ENCODE measurements around the gene MS4A7. TPM values are rescaled to one million over a fixed set of nuclear protein-coding genes. Genes with fewer than 3 reads are reported as not detected.

MS4A7 gene
- total RNA-seq, 1 donor from 2014 or later = not detected

Other genes with a start within 250 kb of the MS4A7 start
- 2.9 and 7.5 TPM in 2 replicates for gene MS4A6A, start 195.4 kb upstream of the MS4A7 start, total RNA-seq
- gene MS4A4E, start 135.4 kb upstream of the MS4A7 start, total RNA-seq = not detected in 2 replicates
- gene MS4A4A, start 97.9 kb upstream of the MS4A7 start, total RNA-seq = not detected in 2 replicates
- not detected in 2 replicates for gene MS4A6E, start 51.3 kb upstream of the MS4A7 start, total RNA-seq
- gene MS4A14, start 17.9 kb downstream of the MS4A7 start, total RNA-seq = not detected in 2 replicates
- gene MS4A5, start 51.0 kb downstream of the MS4A7 start, total RNA-seq = not detected in 2 replicates
- not detected in 2 replicates for gene MS4A1, start 77.3 kb downstream of the MS4A7 start, total RNA-seq
- not detected in 2 replicates for gene MS4A12, start 114.2 kb downstream of the MS4A7 start, total RNA-seq
- gene MS4A13, start 136.9 kb downstream of the MS4A7 start, total RNA-seq = not detected in 2 replicates

All from glomerular endothelial cell (primary cell).